Ureter (tissue), 1 donor: ENCODE results near the gene GPR84. TPM values are rescaled to one million over a fixed set of nuclear protein-coding genes. Genes with fewer than 3 reads are reported as not detected.

Source experiments
- DNase-seq: peaks from one replicate; pipeline ENCODE4 v3.0.0-alpha.2; 2020; ENCODE audit warnings: low spot score
- total RNA-seq: library from RNA; stranded (reverse); gene quantifications from one replicate; pipeline ENCODE4 v1.2.4, GENCODE V29; 2023
- donor health status: DM: yes; HTN: yes; CAD: no.

The GPR84 gene
- 0.34 TPM for total RNA-seq

- no peak for DNase-seq
These were observed at the start of gene GPR84 for GRCh38 chr12:54364413-54364812. Gene GPR84 (minus strand): TSS chr12:54364486. CDS start chr12:54363851, 635 bp downstream.

- DNase-seq: no peak
These were observed 49.3 kb upstream of the GPR84 start for GRCh38 chr12:54413284-54414190.

GRCh38 chr12:54412786-54413185, 48.5 kb upstream of the GPR84 start:
- no peak for DNase-seq

GRCh38 chr12:54412348-54412747, 48.1 kb upstream of the GPR84 start:
- DNase-seq: no peak

- DNase-seq: no peak
These were observed 47.3 kb upstream of the GPR84 start for GRCh38 chr12:54411391-54412241.

GRCh38 chr12:54409267-54409666, 45.0 kb upstream of the GPR84 start:
- DNase-seq: no peak

- DNase-seq: no peak
These were observed 43.1 kb upstream of the GPR84 start for GRCh38 chr12:54407183-54407905.

- no peak for DNase-seq
These were observed 41.3 kb upstream of the GPR84 start for GRCh38 chr12:54405573-54405972.

GRCh38 chr12:54405106-54405505, 40.8 kb upstream of the GPR84 start:
- DNase-seq: no peak

- no peak for DNase-seq
These were observed 40.0 kb upstream of the GPR84 start for GRCh38 chr12:54404061-54405004.

- no peak for DNase-seq
These were observed 36.8 kb upstream of the GPR84 start for GRCh38 chr12:54401119-54401518.

- DNase-seq: peak; percentile 88
These were observed 34.9 kb upstream of the GPR84 start for GRCh38 chr12:54398995-54399793.

- no peak for DNase-seq
These were observed 33.9 kb upstream of the GPR84 start for GRCh38 chr12:54398218-54398617.

- DNase-seq: no peak
These were observed 32.9 kb upstream of the GPR84 start for GRCh38 chr12:54397157-54397556.

GRCh38 chr12:54395545-54395944, 31.3 kb upstream of the GPR84 start:
- DNase-seq: no peak

GRCh38 chr12:54394986-54395385, 30.7 kb upstream of the GPR84 start:
- DNase-seq: no peak

GRCh38 chr12:54394281-54394719, 30.0 kb upstream of the GPR84 start:
- peak; percentile 77 for DNase-seq

- no peak for DNase-seq
These were observed 29.5 kb upstream of the GPR84 start for GRCh38 chr12:54393743-54394142.

- DNase-seq: no peak
These were observed 28.9 kb upstream of the GPR84 start for GRCh38 chr12:54393207-54393609.
